Liver (tissue), 9 donors: ENCODE data around the gene DDA1. TPM values are rescaled to one million over a fixed set of nuclear protein-coding genes. Genes with fewer than 3 reads are reported as not detected.

Source experiments
- DNase-seq: peaks from one replicate; pipeline ENCODE4 v3.0.0-alpha.2; 2017; ENCODE audit warnings: low spot score
- H3K27ac ChIP-seq, 2 donors: one replicate each; pipeline ENCODE4 v1.7.0; 2013; ENCODE audit warnings: inconsistent platforms in 2 of 2, low read length in 2 of 2, control low read depth in 1 of 2, low read depth in 1 of 2, mild to moderate bottlenecking in 1 of 2
- H3K27me3 ChIP-seq, 4 donors: one replicate each; pipeline versions ENCODE4 v1.6.1 to v1.7.0; 2013; ENCODE audit warnings: low read length in 3 of 4, inconsistent platforms in 1 of 4, mild to moderate bottlenecking in 1 of 4, moderate library complexity in 1 of 4; ENCODE audit not compliant: control insufficient read depth in 4 of 4, insufficient read depth in 4 of 4
- H3K36me3 ChIP-seq, 4 donors: one replicate each; pipeline versions ENCODE4 v1.6.1 to v1.7.0; 2013; ENCODE audit warnings: low read length in 3 of 4, mild to moderate bottlenecking in 3 of 4, low read depth in 1 of 4, moderate library complexity in 1 of 4; ENCODE audit not compliant: control insufficient read depth in 4 of 4, insufficient read depth in 3 of 4
- H3K4me1 ChIP-seq, 4 donors: one replicate each; pipeline versions ENCODE4 v1.6.1 to v1.7.0; 2013; ENCODE audit warnings: low read length in 3 of 4, mild to moderate bottlenecking in 3 of 4, moderate library complexity in 1 of 4; ENCODE audit not compliant: control insufficient read depth in 4 of 4, insufficient read depth in 4 of 4
- H3K4me3 ChIP-seq, 3 donors: one replicate each; pipeline versions ENCODE4 v1.6.1 to v1.7.0; 2013; ENCODE audit warnings: low read length in 3 of 3, control low read depth in 1 of 3, low read depth in 1 of 3, mild to moderate bottlenecking in 1 of 3
- H3K9ac ChIP-seq, 2 donors: one replicate each; pipeline ENCODE4 v1.7.0; 2013; ENCODE audit warnings: low read length in 2 of 2, mild to moderate bottlenecking in 2 of 2, moderate library complexity in 2 of 2, control low read depth in 1 of 2, low read depth in 1 of 2
- H3K9me3 ChIP-seq, 4 donors: one replicate each; pipeline versions ENCODE4 v1.6.1 to v1.7.0; 2013; ENCODE audit warnings: low read length in 3 of 4; ENCODE audit not compliant: control insufficient read depth in 4 of 4
- EGR1 ChIP-seq, 2 donors: IDR thresholded peaks; 2 replicates each; pipeline ENCODE4 v1.6.1; 2016 to 2018; ENCODE audit warnings: antibody characterized with exemption in 2 of 2, low read depth in 2 of 2
- FOXA1 ChIP-seq: IDR thresholded peaks from 2 replicates; pipeline ENCODE4 v1.6.1; 2016; ENCODE audit warnings: antibody characterized with exemption
- GABPA ChIP-seq, 2 donors: IDR thresholded peaks in 1 of 2; conservative IDR thresholded peaks in 1 of 2; 2 replicates each; pipeline ENCODE4 v1.6.1; 2016; ENCODE audit warnings: antibody characterized with exemption in 2 of 2, mild to moderate bottlenecking in 1 of 2, moderate library complexity in 1 of 2
- HNF4A ChIP-seq, 2 donors: conservative IDR thresholded peaks; 2 replicates each; pipeline ENCODE4 v1.6.1; 2016; ENCODE audit warnings: antibody characterized with exemption in 2 of 2, mild to moderate bottlenecking in 2 of 2
- HNF4G ChIP-seq: IDR thresholded peaks from 2 replicates; pipeline ENCODE4 v1.6.1; 2016; ENCODE audit warnings: antibody characterized with exemption
- JUND ChIP-seq, 2 donors: IDR thresholded peaks; 2 replicates each; pipeline ENCODE4 v1.6.1; 2016; ENCODE audit warnings: antibody characterized with exemption in 2 of 2
- NR2F2 ChIP-seq: IDR thresholded peaks from 2 replicates; pipeline ENCODE4 v1.6.1; 2016; ENCODE audit warnings: antibody characterized with exemption
- RAD21 ChIP-seq, 2 donors: IDR thresholded peaks; 2 replicates each; pipeline ENCODE4 v1.6.1; 2016; ENCODE audit warnings: antibody characterized with exemption in 2 of 2, mild to moderate bottlenecking in 2 of 2
- RXRA ChIP-seq, 2 donors: IDR thresholded peaks; 2 replicates each; pipeline ENCODE4 v1.6.1; 2017 to 2018; ENCODE audit warnings: antibody characterized with exemption in 2 of 2, mild to moderate bottlenecking in 1 of 2
- SP1 ChIP-seq: IDR thresholded peaks from 2 replicates; pipeline ENCODE4 v1.6.1; 2018; ENCODE audit warnings: antibody characterized with exemption, mild to moderate bottlenecking
- TAF1 ChIP-seq: conservative IDR thresholded peaks from 2 replicates; pipeline ENCODE4 v1.6.1; 2016; ENCODE audit warnings: antibody characterized with exemption, mild to moderate bottlenecking
- YY1 ChIP-seq: IDR thresholded peaks from 2 replicates; pipeline ENCODE4 v1.6.1; 2016; ENCODE audit warnings: antibody characterized with exemption, mild to moderate bottlenecking
- WGBS: extraction: QIAGEN DNeasy Blood & Tissue Kit; methylation state at CpG from one replicate; pipeline ENCODE4 v1.1.7; 2013; 5-methylcytosine and 5-hydroxymethylcytosine counted together
- polyA plus RNA-seq, 2 donors: library from polyadenylated mRNA; stranded (reverse) in 1 of 2; unstranded in 1 of 2; fragments of 200-250 nt in 1 of 2; fragments of >200 nt in 1 of 2; fragmentation: Nextera tagmentation in 1 of 2; extraction: Ambion mirVana in 1 of 2; gene quantifications; one replicate each; pipeline versions ENCODE4 v1.2.1 to v1.2.3, GENCODE V29; 2013 to 2015
- total RNA-seq, 2 donors: library from RNA; depleted of rRNA; stranded (reverse); fragments of >200 nt; gene quantifications; one replicate each; pipeline ENCODE4 v1.2.3, GENCODE V29; 2014
- TF ChIP-seq, protein P1 (sequence below): IDR thresholded peaks from 2 replicates; pipeline ENCODE4 v1.6.1; 2016; ENCODE audit warnings: antibody characterized with exemption, mild to moderate bottlenecking
- TF ChIP-seq, protein P2 (sequence below): IDR thresholded peaks from 2 replicates; pipeline ENCODE4 v1.6.1; 2016; ENCODE audit warnings: antibody characterized with exemption
- TF ChIP-seq, protein P3 (sequence below): IDR thresholded peaks from 2 replicates; pipeline ENCODE4 v1.6.1; 2016; ENCODE audit warnings: antibody characterized with exemption
- TF ChIP-seq, protein P4 (sequence below): fragments of 150-350 bp; IDR thresholded peaks from 2 replicates; pipeline ENCODE4 v1.5.1; 2017; ENCODE audit warnings: improper control_type of control experiment, low read depth, low read length; ENCODE audit not compliant: missing input control
- donor health status: healthy.
- donor health status: healthy.
- donor health status: healthy.
- donor health status: healthy.
- donor health status: healthy.

DDA1 gene
- total and polyA plus RNA-seq, 4 donors, result 7.9 to 37.9 (median 20.8) TPM

DNA sequence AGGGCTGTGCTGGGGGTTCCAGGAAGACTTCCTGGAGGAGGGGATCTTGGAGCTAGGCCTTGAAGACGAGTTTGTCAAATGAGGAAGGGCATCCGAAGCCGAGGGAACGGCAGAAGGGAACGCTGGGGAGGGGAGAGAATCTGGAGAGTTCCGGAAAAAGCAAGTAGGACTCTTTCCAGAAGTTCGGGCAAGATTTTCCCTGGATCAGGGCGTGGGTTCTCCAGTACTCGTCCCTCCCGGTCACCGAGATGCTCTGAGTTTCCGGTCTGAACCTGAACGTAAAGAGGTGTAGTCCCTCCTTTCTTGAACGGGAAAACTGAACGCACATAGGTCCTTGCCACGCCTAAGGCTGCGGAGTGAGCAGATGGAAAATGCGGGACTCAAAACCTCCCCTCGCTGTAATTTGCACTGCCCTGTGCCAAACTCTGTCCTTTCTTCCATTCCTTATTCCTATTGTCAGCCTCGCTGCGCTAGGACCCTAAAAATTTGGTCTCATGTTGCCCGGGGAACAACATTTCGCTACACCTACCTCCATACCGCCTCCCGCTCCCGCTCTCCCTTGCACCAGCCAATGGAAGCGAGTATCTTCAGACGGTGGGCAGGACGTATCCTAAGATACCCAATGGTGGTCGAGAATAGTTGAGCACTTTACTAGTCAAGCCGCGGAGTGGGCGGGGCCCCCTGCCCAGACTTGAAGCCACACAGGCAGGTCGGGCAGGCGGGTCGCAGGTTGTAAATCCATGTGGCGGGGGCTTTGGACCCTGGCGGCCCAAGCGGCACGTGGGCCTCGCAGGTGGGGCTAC, 27.7 kb downstream of the DDA1 start, which contains the start of gene GTPBP3:
Gene GTPBP3 (plus strand): TSS at position 682 of the 803 bp plus-strand sequence. CDS start 59 bp downstream, at position 741.
- under 1% methylated on average over 41 of the region's 41 CpGs for WGBS
- no peaks in the 10 kb centered on the region for H3K36me3 ChIP-seq
- no peaks in the 10 kb centered on the region for H3K27me3 ChIP-seq
- DNase-seq, result peak; percentile 93
- H3K9me3 ChIP-seq, result no peaks in the 10 kb centered on the region
- TF ChIP-seq FOXA1, result peak; percentile 48
- peak; percentile 34 for TF ChIP-seq NR2F2
- peak; percentile 77 to 89 for TF ChIP-seq GABPA (IDR thresholded peaks at IDR 0.05 in 1 of 2, conservative IDR thresholded peaks at IDR 0.05 in 1 of 2)
- TF ChIP-seq, protein P1, sequence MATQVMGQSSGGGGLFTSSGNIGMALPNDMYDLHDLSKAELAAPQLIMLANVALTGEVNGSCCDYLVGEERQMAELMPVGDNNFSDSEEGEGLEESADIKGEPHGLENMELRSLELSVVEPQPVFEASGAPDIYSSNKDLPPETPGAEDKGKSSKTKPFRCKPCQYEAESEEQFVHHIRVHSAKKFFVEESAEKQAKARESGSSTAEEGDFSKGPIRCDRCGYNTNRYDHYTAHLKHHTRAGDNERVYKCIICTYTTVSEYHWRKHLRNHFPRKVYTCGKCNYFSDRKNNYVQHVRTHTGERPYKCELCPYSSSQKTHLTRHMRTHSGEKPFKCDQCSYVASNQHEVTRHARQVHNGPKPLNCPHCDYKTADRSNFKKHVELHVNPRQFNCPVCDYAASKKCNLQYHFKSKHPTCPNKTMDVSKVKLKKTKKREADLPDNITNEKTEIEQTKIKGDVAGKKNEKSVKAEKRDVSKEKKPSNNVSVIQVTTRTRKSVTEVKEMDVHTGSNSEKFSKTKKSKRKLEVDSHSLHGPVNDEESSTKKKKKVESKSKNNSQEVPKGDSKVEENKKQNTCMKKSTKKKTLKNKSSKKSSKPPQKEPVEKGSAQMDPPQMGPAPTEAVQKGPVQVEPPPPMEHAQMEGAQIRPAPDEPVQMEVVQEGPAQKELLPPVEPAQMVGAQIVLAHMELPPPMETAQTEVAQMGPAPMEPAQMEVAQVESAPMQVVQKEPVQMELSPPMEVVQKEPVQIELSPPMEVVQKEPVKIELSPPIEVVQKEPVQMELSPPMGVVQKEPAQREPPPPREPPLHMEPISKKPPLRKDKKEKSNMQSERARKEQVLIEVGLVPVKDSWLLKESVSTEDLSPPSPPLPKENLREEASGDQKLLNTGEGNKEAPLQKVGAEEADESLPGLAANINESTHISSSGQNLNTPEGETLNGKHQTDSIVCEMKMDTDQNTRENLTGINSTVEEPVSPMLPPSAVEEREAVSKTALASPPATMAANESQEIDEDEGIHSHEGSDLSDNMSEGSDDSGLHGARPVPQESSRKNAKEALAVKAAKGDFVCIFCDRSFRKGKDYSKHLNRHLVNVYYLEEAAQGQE, result peak; percentile 47
- peak; percentile 38 to 54 for TF ChIP-seq RXRA (IDR thresholded peaks at IDR 0.05)
- peak in 1 of 2 donors; percentile 18 for TF ChIP-seq EGR1 (IDR thresholded peaks at IDR 0.05; ENCODE audit: low read depth in 2 of 2)
- TF ChIP-seq SP1, result peak; percentile 85
- peak; percentile 42 to 75 for TF ChIP-seq JUND (IDR thresholded peaks at IDR 0.05)
- TF ChIP-seq RAD21 (IDR thresholded peaks at IDR 0.05), result peak in 1 of 2 donors; percentile 24
- TF ChIP-seq HNF4A (conservative IDR thresholded peaks at IDR 0.05), result peak; percentile 23 to 45
- TF ChIP-seq, protein P2, sequence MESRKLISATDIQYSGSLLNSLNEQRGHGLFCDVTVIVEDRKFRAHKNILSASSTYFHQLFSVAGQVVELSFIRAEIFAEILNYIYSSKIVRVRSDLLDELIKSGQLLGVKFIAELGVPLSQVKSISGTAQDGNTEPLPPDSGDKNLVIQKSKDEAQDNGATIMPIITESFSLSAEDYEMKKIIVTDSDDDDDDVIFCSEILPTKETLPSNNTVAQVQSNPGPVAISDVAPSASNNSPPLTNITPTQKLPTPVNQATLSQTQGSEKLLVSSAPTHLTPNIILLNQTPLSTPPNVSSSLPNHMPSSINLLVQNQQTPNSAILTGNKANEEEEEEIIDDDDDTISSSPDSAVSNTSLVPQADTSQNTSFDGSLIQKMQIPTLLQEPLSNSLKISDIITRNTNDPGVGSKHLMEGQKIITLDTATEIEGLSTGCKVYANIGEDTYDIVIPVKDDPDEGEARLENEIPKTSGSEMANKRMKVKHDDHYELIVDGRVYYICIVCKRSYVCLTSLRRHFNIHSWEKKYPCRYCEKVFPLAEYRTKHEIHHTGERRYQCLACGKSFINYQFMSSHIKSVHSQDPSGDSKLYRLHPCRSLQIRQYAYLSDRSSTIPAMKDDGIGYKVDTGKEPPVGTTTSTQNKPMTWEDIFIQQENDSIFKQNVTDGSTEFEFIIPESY, result no peak
- TF ChIP-seq TAF1, result no peak
- no peak for TF ChIP-seq HNF4G
- TF ChIP-seq YY1, result peak; percentile 94
- TF ChIP-seq, protein P3, sequence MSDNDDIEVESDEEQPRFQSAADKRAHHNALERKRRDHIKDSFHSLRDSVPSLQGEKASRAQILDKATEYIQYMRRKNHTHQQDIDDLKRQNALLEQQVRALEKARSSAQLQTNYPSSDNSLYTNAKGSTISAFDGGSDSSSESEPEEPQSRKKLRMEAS, result no peak
- H3K4me3 ChIP-seq, result peak within 1 kb of the TSS; percentile 59 to 98 (median 94)
- H3K9ac ChIP-seq, result peak within 1 kb of the TSS; percentile 75 to 83
- peak within 1 kb of the TSS; percentile 84 to 91 for H3K27ac ChIP-seq
- H3K4me1 ChIP-seq, result peaks cover 12 to 42% (median 29%) of the 10 kb centered on the region in 4 donors

DNA sequence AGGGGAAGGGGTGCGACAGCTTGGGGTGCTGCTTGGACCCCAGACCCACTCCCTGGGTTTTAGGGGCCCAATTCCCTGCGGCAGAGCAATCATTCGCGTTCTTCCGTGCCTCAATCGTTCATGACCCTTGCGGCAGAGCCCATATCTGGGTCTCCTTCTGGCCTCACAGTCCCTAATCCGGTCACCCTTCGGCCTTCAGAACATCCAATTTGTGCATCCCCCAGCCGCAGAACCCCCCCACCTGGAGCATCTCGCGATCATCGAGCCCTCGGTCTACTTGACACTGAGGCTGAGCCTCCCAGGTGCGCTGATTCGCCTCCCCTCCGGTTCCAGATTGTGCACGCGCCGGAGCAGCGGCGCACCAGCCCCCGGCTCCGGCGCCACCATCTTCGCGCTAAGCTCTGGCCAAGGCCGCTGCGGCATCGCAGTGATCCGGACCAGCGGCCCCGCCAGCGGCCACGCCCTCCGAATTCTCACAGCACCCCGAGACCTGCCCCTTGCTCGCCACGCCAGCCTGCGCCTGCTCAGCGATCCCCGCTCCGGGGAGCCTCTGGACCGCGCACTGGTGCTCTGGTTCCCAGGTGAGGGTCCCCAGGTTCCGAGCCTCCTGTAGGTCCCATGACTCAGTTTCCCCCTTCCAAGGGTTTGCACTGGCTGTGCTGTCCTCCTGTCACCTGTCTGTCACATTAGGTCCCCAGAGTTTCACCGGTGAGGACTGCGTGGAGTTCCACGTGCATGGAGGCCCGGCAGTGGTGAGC, 28.5 kb downstream of the DDA1 start:
- no peaks in the 10 kb centered on the region for H3K27me3 ChIP-seq
- peak overlapping the region; percentile 59 to 98 (median 94) for H3K4me3 ChIP-seq
- TF ChIP-seq, protein P4, sequence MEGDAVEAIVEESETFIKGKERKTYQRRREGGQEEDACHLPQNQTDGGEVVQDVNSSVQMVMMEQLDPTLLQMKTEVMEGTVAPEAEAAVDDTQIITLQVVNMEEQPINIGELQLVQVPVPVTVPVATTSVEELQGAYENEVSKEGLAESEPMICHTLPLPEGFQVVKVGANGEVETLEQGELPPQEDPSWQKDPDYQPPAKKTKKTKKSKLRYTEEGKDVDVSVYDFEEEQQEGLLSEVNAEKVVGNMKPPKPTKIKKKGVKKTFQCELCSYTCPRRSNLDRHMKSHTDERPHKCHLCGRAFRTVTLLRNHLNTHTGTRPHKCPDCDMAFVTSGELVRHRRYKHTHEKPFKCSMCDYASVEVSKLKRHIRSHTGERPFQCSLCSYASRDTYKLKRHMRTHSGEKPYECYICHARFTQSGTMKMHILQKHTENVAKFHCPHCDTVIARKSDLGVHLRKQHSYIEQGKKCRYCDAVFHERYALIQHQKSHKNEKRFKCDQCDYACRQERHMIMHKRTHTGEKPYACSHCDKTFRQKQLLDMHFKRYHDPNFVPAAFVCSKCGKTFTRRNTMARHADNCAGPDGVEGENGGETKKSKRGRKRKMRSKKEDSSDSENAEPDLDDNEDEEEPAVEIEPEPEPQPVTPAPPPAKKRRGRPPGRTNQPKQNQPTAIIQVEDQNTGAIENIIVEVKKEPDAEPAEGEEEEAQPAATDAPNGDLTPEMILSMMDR, result no peak
- TF ChIP-seq, protein P3, result no peak
- TF ChIP-seq FOXA1, result no peak
- DNase-seq, result peak; percentile 62
- WGBS, result 15% methylated on average over 50 of the region's 50 CpGs
- peaks cover 12 to 42% (median 29%) of the 10 kb centered on the region in 4 donors for H3K4me1 ChIP-seq
- peak overlapping the region; percentile 50 to 91 for H3K27ac ChIP-seq
- H3K9ac ChIP-seq, result peak overlapping the region; percentile 23 to 75
- no peaks in the 10 kb centered on the region for H3K9me3 ChIP-seq
- H3K36me3 ChIP-seq, result no peaks in the 10 kb centered on the region
